HEK293 (cell line): Measurements from ENCODE around the gene TXNDC11.

Experiments
- CTCF ChIA-PET: fragments of 350-600 bp; formaldehyde crosslinking; extraction: SDS; loops from one replicate; lab custom pipeline; 2021; ENCODE audit warnings: antibody characterized with exemption; lab: Yijun Ruan, JAX
- POLR2A ChIA-PET: fragments of 300-600 bp; formaldehyde crosslinking; extraction: SDS; loops from one replicate; lab custom pipeline; 2020; ENCODE audit warnings: antibody characterized with exemption, inconsistent platforms; lab: Yijun Ruan, JAX
- H3K27ac ChIP-seq: fragments of 200-500 bp; sonication (Bioruptor generic); 2 replicates; pipeline ENCODE4 v1.5.1; 2014; ENCODE audit warnings: low read depth, low read length, control low read depth, inconsistent platforms; ENCODE audit errors: extremely low read depth
- H3K36me3 ChIP-seq, 2 experiments: fragments of 200-500 bp in 1 of 2; sonication (Bioruptor generic) in 1 of 2; 1 replicate in 1 of 2; 2 replicates in 1 of 2; pipeline ENCODE4 v1.5.1; 2014 to 2017; ENCODE audit warnings: inconsistent platforms in 2 of 2, low read length in 2 of 2; ENCODE audit not compliant: control insufficient read depth in 2 of 2, insufficient read depth in 1 of 2
- H3K4me1 ChIP-seq: fragments of 200-500 bp; sonication (Bioruptor generic); 2 replicates; pipeline ENCODE4 v1.5.1; 2014; ENCODE audit warnings: mild to moderate bottlenecking, low read length, inconsistent platforms; ENCODE audit not compliant: control insufficient read depth, insufficient read depth
- H3K4me3 ChIP-seq: 2 replicates; pipeline ENCODE4 v1.5.1; 2011; ENCODE audit warnings: low read depth, mild to moderate bottlenecking, control low read depth, low read length, moderate library complexity
- H3K9me3 ChIP-seq: fragments of 200-500 bp; sonication (Bioruptor generic); 2 replicates; pipeline ENCODE4 v1.5.1; 2014; ENCODE audit warnings: low read depth, low read length, inconsistent platforms; ENCODE audit not compliant: control insufficient read depth, insufficient read depth
- GLI4 ChIP-seq: fragments of 450-650 bp; formaldehyde crosslinking; IDR thresholded peaks from 2 replicates; pipeline ENCODE4 v1.5.1; 2016; ENCODE audit warnings: missing biosample characterization, missing genetic modification characterization
- HIC1 ChIP-seq: fragments of 450-650 bp; formaldehyde crosslinking; IDR thresholded peaks from 2 replicates; pipeline ENCODE4 v1.5.1; 2016; ENCODE audit warnings: missing biosample characterization, missing genetic modification characterization
- KLF9 ChIP-seq: fragments of 450-650 bp; formaldehyde crosslinking; IDR thresholded peaks from 2 replicates; pipeline ENCODE4 v1.5.1; 2016; ENCODE audit warnings: missing biosample characterization, missing genetic modification characterization, low read depth
- PBX3 ChIP-seq: sonication (generic); formaldehyde crosslinking; IDR thresholded peaks from 2 replicates; pipeline ENCODE4 v1.8.1; 2022; ENCODE audit warnings: mild to moderate bottlenecking, moderate library complexity, missing genetic modification reagents
- SCRT2 ChIP-seq: fragments of 450-650 bp; formaldehyde crosslinking; IDR thresholded peaks from 2 replicates; pipeline ENCODE4 v1.5.1; 2016; ENCODE audit warnings: missing biosample characterization, missing genetic modification characterization
- TSHZ1 ChIP-seq: fragments of 450-650 bp; formaldehyde crosslinking; IDR thresholded peaks from 2 replicates; pipeline ENCODE4 v1.5.1; 2016; ENCODE audit warnings: missing biosample characterization, missing genetic modification characterization, borderline replicate concordance
- YY1 ChIP-seq: fragments of 450-650 bp; formaldehyde crosslinking; IDR thresholded peaks from 2 replicates; pipeline ENCODE4 v1.5.1; 2018; ENCODE audit warnings: missing biosample characterization, missing genetic modification characterization
- ZBTB1 ChIP-seq: fragments of 450-650 bp; formaldehyde crosslinking; IDR thresholded peaks from 2 replicates; pipeline ENCODE4 v1.5.1; 2016; ENCODE audit warnings: missing biosample characterization, missing genetic modification characterization
- ZBTB48 ChIP-seq: fragments of 450-650 bp; formaldehyde crosslinking; IDR thresholded peaks from 2 replicates; pipeline ENCODE4 v1.5.1; 2016; ENCODE audit warnings: missing biosample characterization, missing genetic modification characterization
- ZBTB7A ChIP-seq: fragments of 450-650 bp; formaldehyde crosslinking; IDR thresholded peaks from 2 replicates; pipeline ENCODE4 v1.5.1; 2016; ENCODE audit warnings: low read depth, missing biosample characterization, missing genetic modification characterization
- ZFHX2 ChIP-seq: fragments of 450-650 bp; formaldehyde crosslinking; conservative IDR thresholded peaks from 2 replicates; pipeline ENCODE4 v1.5.1; 2016; ENCODE audit warnings: missing biosample characterization, missing genetic modification characterization
- ZNF16 ChIP-seq: fragments of 450-650 bp; formaldehyde crosslinking; IDR thresholded peaks from 2 replicates; pipeline ENCODE4 v1.5.1; 2016; ENCODE audit warnings: low read depth, missing biosample characterization, missing genetic modification characterization
- ZNF239 ChIP-seq: fragments of 450-650 bp; formaldehyde crosslinking; IDR thresholded peaks from 2 replicates; pipeline ENCODE4 v1.5.1; 2016; ENCODE audit warnings: missing biosample characterization, missing genetic modification characterization
- ZNF280D ChIP-seq: fragments of 450-650 bp; formaldehyde crosslinking; IDR thresholded peaks from 2 replicates; pipeline ENCODE4 v1.5.1; 2016; ENCODE audit warnings: missing biosample characterization, missing genetic modification characterization
- ZNF292 ChIP-seq: fragments of 450-650 bp; formaldehyde crosslinking; IDR thresholded peaks from 2 replicates; pipeline ENCODE4 v1.5.1; 2016; ENCODE audit warnings: low read depth, missing biosample characterization, missing genetic modification characterization, borderline replicate concordance
- ZNF398 ChIP-seq: fragments of 450-650 bp; formaldehyde crosslinking; IDR thresholded peaks from 2 replicates; pipeline ENCODE4 v1.5.1; 2017; ENCODE audit warnings: missing biosample characterization, missing genetic modification characterization
- ZNF433 ChIP-seq: fragments of 450-650 bp; formaldehyde crosslinking; IDR thresholded peaks from 2 replicates; pipeline ENCODE4 v1.5.1; 2016; ENCODE audit warnings: missing biosample characterization, missing genetic modification characterization, low read depth
- ZNF544 ChIP-seq: fragments of 450-650 bp; formaldehyde crosslinking; IDR thresholded peaks from 2 replicates; pipeline ENCODE4 v1.5.0; 2017; ENCODE audit warnings: missing biosample characterization, missing genetic modification characterization
- ZNF558 ChIP-seq: fragments of 450-650 bp; formaldehyde crosslinking; IDR thresholded peaks from 2 replicates; pipeline ENCODE4 v1.5.1; 2016; ENCODE audit warnings: missing biosample characterization, missing genetic modification characterization
- ZNF610 ChIP-seq: fragments of 450-650 bp; formaldehyde crosslinking; IDR thresholded peaks from 2 replicates; pipeline ENCODE4 v1.5.1; 2016; ENCODE audit warnings: missing biosample characterization, missing genetic modification characterization, borderline replicate concordance
- ZNF670 ChIP-seq: fragments of 450-650 bp; formaldehyde crosslinking; IDR thresholded peaks from 2 replicates; pipeline ENCODE4 v1.5.1; 2016; ENCODE audit warnings: missing biosample characterization, missing genetic modification characterization, low read depth

Gene TXNDC11

GRCh38 chr16:11731222-11731621 is 11.4 kb downstream of the TXNDC11 start:
- CTCF ChIA-PET, result interaction anchor here (0.6 kb wide), 1 partner anchor 16 kb away, joined by 3 read pairs; no protein-coding TSS in a partner anchor
- Histone ChIP-seq H3K4me3 (no peak overlapping the region), H3K27ac (no peak overlapping the region), H3K36me3 (peaks cover 21 to 84% of the 10 kb centered on the region in 2 experiments), H3K4me1 (peaks cover 6% of the 10 kb centered on the region; the same call in 1 of the 2 replicates), H3K9me3 (no peaks in the 10 kb centered on the region)
- TF ChIP-seq ZBTB48 (tag by site-specific recombination) (no peak), ZNF398 (tag by site-specific recombination) (no peak), SCRT2 (no peak), ZNF670 (tag by site-specific recombination) (no peak), ZNF610 (tag by site-specific recombination) (no peak), ZNF292 (no peak), ZNF544 (tag by site-specific recombination) (no peak), ZFHX2 (tag by site-specific recombination) (no peak), ZNF558 (tag by site-specific recombination) (no peak), PBX3 (CRISPR knock-in tag) (no peak), YY1 (tag by site-specific recombination) (no peak), HIC1 (no peak), ZNF239 (tag by site-specific recombination) (no peak), ZNF280D (tag by site-specific recombination) (no peak), ZNF433 (tag by site-specific recombination) (no peak), ZNF16 (tag by site-specific recombination) (no peak)
- POLR2A ChIA-PET, result no interaction called here

GRCh38 chr16:11729787-11730186 is 12.9 kb downstream of the TXNDC11 start:
- Histone ChIP-seq H3K36me3 (peaks cover 27 to 84% of the 10 kb centered on the region in 2 experiments), H3K9me3 (no peaks in the 10 kb centered on the region), H3K27ac (no peak overlapping the region), H3K4me3 (no peak overlapping the region), H3K4me1 (peaks cover 6% of the 10 kb centered on the region; the same call in 1 of the 2 replicates)
- ChIA-PET CTCF (no interaction called here), POLR2A (no interaction called here)
- TF ChIP-seq TSHZ1 (tag by site-specific recombination), result no peak
- TF ChIP-seq KLF9 (tag by site-specific recombination), result no peak
- TF ChIP-seq ZBTB1 (tag by site-specific recombination), result no peak
- TF ChIP-seq GLI4 (tag by site-specific recombination), result no peak
- TF ChIP-seq ZBTB7A (tag by site-specific recombination), result no peak
